ENCODE data around the gene CDK17. TPM values are rescaled to one million over a fixed set of nuclear protein-coding genes. Genes with fewer than 3 reads are reported as not detected.

The CDK17 gene
- total RNA-seq, 1 donor from 2014 or later = 47.1 TPM

DNA sequence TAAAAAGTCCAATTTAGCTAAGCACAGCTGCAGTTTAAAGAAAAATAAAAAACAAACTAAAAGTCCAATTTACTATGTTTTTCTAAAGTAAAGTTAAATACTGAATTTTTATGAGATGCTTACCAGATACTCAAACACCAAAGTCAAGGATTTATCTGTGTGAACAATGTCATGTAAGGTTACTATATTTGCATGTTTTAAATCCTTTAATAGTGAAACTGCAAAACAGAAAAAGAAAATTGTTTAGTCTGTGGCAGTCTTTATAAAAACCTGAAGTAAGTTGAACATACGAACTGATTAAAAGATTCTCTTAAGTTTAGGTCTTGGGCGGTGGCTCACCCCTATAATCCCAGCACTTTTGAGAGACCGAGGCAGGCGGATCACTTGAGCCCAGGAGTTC, 102.7 kb downstream of the CDK17 start:
- Histone ChIP-seq H3K4me3 (no peak overlapping the region), H3K9me3 (no peaks in the 10 kb centered on the region), H3K27me3 (no peaks in the 10 kb centered on the region), H3K36me3 (peaks cover 45% of the 10 kb centered on the region), H3K27ac (no peak overlapping the region), H3K4me1 (no peaks in the 10 kb centered on the region)
- intact Hi-C loops (cut with DNase I) = no loop called here
- ATAC-seq = no peak
- no peak for DNase-seq
- TF ChIP-seq, protein P1, sequence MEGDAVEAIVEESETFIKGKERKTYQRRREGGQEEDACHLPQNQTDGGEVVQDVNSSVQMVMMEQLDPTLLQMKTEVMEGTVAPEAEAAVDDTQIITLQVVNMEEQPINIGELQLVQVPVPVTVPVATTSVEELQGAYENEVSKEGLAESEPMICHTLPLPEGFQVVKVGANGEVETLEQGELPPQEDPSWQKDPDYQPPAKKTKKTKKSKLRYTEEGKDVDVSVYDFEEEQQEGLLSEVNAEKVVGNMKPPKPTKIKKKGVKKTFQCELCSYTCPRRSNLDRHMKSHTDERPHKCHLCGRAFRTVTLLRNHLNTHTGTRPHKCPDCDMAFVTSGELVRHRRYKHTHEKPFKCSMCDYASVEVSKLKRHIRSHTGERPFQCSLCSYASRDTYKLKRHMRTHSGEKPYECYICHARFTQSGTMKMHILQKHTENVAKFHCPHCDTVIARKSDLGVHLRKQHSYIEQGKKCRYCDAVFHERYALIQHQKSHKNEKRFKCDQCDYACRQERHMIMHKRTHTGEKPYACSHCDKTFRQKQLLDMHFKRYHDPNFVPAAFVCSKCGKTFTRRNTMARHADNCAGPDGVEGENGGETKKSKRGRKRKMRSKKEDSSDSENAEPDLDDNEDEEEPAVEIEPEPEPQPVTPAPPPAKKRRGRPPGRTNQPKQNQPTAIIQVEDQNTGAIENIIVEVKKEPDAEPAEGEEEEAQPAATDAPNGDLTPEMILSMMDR (IDR thresholded peaks at IDR 0.05) = no peak

DNA sequence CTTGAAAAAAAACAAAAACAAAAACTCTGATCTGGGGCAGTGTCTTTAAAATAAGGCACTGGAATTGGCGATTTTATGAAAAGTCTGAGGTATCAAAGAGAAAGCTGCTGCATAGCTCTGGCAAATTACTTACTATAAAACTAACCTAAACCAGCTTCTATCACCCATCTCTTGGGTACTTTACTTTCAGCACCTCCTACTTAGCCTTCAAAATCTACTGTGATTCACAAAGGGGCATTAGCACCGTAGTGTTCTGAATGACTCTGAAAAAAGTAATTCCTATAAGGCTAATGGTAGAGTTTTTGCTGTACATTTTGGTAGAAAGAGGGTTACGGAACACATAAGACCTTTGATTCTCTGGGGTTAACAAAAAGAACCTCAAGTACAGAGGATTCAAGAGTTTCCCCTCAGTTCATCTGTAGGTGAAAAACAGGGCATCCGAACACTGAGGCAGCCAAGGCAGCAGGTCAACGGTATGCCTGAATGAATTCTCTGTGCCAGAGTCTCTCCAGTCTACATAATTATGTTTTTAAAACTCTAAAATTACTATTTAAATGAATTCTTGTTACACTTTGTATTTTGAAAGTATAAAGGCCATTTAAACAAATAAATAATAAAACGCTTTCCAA, 104.6 kb downstream of the CDK17 start:
- no peak overlapping the region for H3K4me3 ChIP-seq
- H3K27me3 ChIP-seq = no peaks in the 10 kb centered on the region
- intact Hi-C loops (cut with DNase I) = no loop called here
- DNase-seq (no peak), ATAC-seq (no peak)
- no peaks in the 10 kb centered on the region for H3K9me3 ChIP-seq
- H3K4me1 ChIP-seq = no peaks in the 10 kb centered on the region
- peaks cover 50% of the 10 kb centered on the region for H3K36me3 ChIP-seq
- H3K27ac ChIP-seq = no peak overlapping the region
- TF ChIP-seq, protein P1 (IDR thresholded peaks at IDR 0.05) = no peak

DNA sequence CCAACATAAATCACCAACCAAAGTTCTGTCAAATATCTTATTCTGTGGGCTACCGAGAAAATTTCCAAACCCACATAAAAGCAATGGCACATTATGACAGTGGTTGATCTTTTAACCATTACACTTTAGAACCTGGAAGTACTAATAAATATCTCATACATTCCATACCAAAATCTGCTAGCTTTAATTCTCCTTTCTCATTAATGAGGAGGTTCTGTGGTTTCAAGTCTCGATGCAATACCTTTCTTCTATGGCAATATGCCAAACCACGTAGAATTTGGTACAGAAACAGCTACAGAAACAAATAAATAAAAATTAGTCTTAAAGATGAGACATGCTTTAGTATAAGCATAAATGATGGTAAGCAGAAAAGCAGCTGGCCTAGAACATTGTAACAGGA, 105.4 kb downstream of the CDK17 start:
- TF ChIP-seq, protein P1 (IDR thresholded peaks at IDR 0.05) = no peak
- intact Hi-C loops (cut with DNase I) = no loop called here
- H3K4me3 ChIP-seq = no peak overlapping the region
- no peak for ATAC-seq
- no peaks in the 10 kb centered on the region for H3K27me3 ChIP-seq
- DNase-seq = no peak
- no peaks in the 10 kb centered on the region for H3K9me3 ChIP-seq
- H3K4me1 ChIP-seq = no peaks in the 10 kb centered on the region
- H3K36me3 ChIP-seq = peaks cover 50% of the 10 kb centered on the region
- H3K27ac ChIP-seq = no peak overlapping the region

DNA sequence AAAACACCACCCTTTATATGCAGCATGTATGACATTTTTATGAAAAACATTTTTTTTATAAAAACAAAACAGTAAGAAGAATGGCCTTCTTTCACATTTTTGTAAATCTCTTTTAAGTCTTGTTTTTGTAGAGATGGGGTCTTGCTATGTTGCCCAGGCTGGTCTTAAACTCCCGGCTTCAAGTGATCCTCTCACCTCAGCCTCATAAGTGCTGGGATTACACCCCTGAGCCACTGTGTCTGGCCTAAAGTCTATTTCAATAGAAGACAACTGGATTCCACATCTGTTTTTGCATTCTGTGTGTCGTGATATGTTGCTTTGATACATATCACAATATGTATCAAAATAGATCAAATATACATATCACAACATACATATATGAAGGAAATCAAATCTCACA, 107.1 kb downstream of the CDK17 start:
- intact Hi-C loops (cut with DNase I) = no loop called here
- H3K4me1 ChIP-seq = no peaks in the 10 kb centered on the region
- H3K27me3 ChIP-seq = no peaks in the 10 kb centered on the region
- H3K9me3 ChIP-seq = no peaks in the 10 kb centered on the region
- H3K36me3 ChIP-seq = peaks cover 49% of the 10 kb centered on the region
- TF ChIP-seq, protein P1 (IDR thresholded peaks at IDR 0.05) = no peak
- DNase-seq (no peak), ATAC-seq (no peak)
- H3K27ac ChIP-seq = no peak overlapping the region
- H3K4me3 ChIP-seq = no peak overlapping the region

DNA sequence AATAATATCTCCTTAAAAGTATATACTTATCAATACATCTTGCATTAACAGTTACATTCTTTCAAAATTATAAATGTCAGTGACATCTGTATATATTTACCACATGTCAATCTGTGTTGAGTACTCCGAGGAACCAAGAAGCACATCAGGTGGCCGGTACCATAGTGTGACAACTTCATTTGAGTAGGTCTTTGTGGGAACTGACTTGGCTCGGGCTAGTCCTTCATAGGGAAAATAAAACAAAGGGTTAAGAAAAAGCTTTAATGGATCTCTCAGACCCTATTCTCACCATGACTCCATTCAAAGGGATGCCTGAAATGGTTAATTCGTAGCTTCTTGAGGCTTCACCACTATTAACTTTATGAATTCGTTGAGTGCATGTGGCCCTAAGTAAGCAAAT, 111.2 kb downstream of the CDK17 start:
- TF ChIP-seq, protein P1 (IDR thresholded peaks at IDR 0.05) = no peak
- Histone ChIP-seq H3K27me3 (no peaks in the 10 kb centered on the region), H3K27ac (no peak overlapping the region), H3K36me3 (peaks cover 62% of the 10 kb centered on the region), H3K9me3 (no peaks in the 10 kb centered on the region), H3K4me1 (no peaks in the 10 kb centered on the region), H3K4me3 (no peak overlapping the region)
- ATAC-seq (no peak), DNase-seq (no peak)
- intact Hi-C loops (cut with DNase I) = no loop called here

DNA sequence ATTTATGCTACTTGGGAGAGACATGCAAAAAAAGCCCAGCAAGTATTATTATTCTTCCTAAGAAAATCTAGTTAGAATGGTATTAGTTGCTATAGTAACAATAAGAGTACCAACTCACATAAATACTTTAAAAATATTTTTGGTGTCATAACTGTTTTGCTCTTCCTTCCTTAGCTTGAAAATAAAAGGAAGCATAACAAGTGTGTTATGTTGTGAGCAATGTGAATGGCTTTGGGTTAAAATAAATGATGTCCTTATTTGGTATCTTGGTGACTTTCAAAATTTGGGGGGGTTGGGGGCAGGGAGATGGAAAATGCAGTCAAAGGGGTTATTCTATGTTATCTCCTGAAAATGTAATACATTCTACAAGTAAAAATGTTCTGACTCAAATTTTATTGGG, 115.1 kb downstream of the CDK17 start:
- Histone ChIP-seq H3K9me3 (no peaks in the 10 kb centered on the region), H3K4me3 (no peak overlapping the region), H3K27me3 (no peaks in the 10 kb centered on the region), H3K27ac (no peak overlapping the region), H3K4me1 (no peaks in the 10 kb centered on the region), H3K36me3 (peaks cover 96% of the 10 kb centered on the region)
- DNase-seq (no peak), ATAC-seq (no peak)
- intact Hi-C loops (cut with DNase I) = no loop called here
- TF ChIP-seq, protein P1 (IDR thresholded peaks at IDR 0.05) = no peak

Data from upper lobe of right lung (tissue), 1 donor.